A204.1 (cell line): ENCODE data around the gene L1TD1.
"Not testable (repeated sequence)": the region's sequence is repeated elsewhere in the genome, so short reads cannot be mapped to it uniquely, and the experiment has no call there.

ENCODE experiments used
- FAIRE-seq: peaks from 2 replicates; lab custom pipeline; 2012; peaks lifted over from hg19 to GRCh38; lab: Jason Lieb, UNC

L1TD1 gene

DNA sequence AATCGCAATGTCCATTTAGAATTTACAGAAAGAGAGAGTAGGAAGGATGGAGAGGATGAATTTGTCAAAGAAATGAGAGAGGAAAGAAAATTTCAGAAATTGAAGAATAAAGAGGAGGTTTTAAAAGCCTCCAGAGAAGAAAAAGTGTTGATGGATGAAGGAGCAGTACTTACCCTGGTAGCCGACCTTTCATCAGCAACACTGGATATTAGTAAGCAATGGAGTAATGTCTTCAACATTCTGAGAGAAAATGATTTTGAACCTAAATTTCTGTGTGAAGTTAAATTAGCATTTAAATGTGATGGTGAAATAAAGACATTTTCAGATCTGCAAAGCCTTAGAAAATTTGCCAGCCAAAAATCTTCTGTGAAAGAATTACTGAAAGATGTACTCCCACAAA lies 12.5 kb downstream of the L1TD1 start:
- FAIRE-seq: no peak

GRCh38 chr1:62208087-62208486 lies 13.4 kb downstream of the L1TD1 start:
- FAIRE-seq: no peak

GRCh38 chr1:62208970-62209369 lies 14.3 kb downstream of the L1TD1 start:
- FAIRE-seq: no peak

DNA sequence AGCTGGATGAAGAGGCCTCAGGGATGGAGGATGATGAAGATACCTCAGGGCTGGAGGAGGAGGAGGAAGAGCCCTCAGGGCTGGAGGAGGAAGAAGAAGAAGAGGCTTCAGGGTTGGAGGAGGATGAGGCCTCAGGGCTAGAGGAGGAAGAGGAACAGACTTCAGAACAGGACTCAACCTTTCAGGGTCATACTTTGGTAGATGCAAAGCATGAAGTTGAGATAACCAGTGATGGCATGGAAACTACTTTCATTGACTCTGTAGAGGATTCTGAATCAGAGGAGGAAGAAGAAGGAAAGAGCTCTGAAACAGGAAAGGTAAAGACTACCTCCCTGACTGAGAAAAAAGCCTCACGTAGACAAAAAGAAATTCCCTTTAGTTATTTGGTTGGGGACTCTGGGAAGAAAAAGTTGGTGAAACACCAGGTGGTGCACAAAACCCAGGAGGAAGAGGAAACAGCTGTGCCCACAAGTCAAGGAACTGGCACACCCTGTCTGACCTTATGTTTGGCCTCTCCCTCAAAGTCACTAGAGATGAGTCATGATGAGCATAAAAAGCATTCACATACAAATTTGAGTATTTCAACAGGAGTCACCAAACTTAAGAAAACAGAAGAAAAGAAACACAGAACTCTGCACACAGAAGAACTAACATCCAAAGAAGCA lies 15.4 kb downstream of the L1TD1 start:
- FAIRE-seq: no peak

- FAIRE-seq: no peak
Observed at GRCh38 chr1:62210960-62211359, 16.3 kb downstream of the L1TD1 start.

- FAIRE-seq: no peak
Observed at GRCh38 chr1:62212411-62212810, 17.8 kb downstream of the L1TD1 start.

DNA sequence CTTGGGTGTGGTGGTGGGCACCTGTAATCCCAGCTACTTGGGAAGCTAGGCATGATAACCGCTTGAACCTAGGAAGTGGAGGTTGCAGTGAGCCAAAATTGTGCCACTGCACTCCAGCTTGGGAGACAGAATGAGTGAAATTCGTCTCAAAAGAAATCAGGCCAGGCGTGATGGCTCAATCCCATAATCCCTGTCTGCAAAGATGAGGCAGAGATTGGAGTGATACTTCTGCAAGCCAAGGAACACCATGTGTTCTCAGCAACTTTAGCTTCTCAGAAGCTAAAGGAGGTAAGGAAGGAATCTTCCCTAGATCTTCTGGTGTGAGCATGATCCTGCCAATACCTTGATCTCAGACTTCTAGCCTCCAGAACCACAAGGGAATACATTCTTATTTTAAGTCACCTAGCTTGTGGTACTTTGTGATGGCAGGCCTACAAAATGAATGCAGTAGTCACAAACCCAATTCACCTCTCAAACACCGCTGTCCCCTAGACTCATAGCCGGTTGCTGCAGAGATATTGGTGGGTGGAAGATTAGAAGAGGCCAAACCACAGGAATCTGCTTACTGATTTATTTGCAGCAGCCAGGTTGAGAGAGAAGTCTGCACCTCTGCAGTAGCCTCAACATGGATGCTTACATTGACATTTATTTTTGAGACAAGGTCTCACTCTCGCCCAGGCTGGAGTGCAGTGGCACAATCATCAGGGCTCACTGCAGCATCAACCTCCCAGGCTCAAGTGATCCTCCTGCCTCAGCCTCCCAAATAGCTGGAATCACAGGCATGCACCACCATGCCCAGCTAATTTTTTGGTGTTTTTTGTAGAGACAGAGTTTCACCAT lies 18.6 kb downstream of the L1TD1 start:
- no peak for FAIRE-seq

- no peak for FAIRE-seq
Observed at GRCh38 chr1:62218604-62219003, 24.0 kb downstream of the L1TD1 start.

DNA sequence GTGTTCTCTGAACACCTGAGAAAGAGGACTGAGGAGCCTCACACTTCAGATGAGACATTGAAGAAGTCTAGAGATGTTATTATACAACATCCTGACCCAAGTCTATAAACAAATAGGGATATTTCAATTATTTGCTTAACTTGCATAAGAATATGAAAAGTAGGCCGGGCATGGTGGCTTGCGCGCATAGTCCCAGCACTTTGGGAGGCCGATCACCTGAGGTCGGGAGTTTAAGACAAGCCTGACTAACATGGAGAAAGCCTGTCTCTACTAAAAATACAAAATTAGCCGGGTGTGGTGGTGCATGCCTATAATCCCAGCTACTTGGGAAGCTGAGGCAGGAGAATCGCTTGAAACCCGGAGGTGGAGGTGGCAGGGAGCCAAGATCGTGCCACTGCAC lies 25.8 kb downstream of the L1TD1 start:
- not testable (repeated sequence) for FAIRE-seq

DNA sequence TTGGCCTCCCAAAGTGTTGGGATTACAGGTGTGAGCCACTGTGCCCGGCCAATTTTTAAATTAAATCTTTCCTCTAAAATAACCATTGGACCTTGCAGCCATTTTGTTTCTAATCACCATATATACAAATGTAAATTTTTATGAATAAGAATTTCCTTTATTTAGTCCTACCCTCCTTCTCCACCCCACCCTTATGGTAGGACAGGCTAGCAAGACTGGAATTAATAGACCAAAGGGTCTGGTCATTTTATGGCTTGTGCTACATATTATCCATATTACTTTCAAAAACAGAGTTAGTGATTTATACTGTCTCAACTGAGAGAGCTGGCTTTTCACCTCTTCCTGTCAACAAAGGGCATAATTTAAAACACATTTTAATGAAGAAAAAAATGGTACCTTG lies 26.5 kb downstream of the L1TD1 start:
- FAIRE-seq: no peak

DNA sequence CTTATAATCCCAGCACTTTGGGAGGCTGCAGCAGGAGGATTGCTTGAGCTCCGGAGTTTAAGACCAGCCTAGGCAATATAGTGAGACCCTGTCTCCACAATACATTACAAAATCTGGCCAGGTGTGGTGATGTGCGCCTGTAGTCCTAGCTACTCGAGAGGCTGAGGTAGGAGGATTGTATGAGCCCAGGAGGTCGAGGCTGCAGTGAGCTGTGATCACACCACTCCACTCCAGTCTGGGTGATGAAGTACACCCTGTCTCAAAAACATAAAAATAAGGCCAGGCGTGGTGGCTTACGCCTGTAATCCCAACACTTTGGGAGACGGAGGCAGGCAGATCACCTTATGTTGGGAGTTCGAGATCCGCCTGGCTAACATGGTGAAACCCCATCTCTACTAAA lies 27.7 kb downstream of the L1TD1 start:
- FAIRE-seq: no peak

DNA sequence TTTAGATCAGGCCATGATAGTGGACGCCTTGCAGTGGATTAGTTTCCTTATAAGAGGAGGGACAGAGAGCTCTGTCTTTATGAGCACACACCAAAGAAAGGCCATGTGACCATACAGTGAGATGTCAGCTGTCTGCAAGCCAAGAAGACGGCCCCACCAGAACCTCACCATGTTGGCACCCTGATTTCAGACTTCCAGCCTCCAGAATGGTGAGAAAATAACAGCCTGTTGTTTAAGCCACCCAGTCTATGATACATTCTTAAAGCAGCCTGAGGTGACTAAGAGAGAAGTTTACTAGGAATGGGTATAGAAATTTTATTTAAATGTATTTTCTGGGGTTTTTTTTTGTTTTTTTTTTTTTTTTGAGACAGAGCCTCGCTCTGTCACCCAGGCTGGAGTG lies 29.5 kb downstream of the L1TD1 start:
- no peak for FAIRE-seq

DNA sequence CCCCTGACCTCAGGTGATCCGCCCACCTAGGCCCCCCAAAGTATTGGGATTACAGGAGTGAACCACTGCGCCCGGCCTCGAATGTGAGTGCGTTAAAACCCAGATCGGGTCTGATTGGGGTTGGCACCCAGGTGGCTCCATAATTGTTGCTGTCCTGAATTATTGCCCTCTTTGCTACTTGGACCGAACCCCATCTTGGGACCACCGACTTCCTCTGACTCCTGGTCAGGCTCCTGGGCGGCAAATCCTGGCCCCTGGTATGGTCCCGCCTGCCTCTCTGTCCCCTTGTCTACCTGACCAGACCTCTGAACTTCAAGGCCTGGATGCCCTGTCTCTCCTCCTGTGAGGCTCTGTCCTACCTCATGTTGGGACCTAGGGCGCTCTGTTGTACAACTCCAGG lies 32.8 kb downstream of the L1TD1 start:
- FAIRE-seq: no peak

DNA sequence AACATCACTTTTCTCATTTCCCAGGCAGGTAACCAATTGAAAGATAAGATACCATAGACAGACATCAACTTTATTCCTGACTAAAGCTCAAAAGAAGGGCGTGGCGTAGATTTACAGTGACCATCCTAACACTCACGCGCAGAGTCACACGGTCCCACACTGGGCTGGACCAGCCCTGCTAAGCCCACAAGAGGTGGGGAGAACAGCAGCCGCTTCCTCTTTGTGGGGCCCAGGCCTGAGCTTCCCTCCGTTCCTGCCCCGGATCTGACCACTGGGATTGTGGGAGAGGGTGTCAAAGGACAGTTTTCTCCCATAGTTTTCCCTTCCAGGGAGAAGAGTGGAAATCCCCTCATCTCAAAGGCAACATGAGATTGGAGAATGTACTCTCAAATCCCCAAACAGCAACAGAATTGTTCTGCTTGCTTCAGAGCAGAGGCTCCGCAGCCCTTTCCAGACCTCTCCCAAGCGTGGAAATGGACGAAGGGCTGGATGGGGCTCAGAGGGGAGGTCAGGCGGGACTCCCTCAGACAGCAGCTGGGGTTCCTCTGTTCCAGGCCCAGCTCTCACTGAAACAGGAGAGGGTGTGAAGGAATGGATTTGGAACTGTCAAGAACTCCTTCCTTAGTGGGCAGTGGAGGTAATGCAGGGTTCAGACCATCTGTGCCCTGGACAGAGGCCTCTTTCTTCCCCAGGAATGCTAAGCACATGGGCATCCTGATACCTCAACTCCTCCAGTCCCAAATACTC lies 33.7 kb downstream of the L1TD1 start:
- no peak for FAIRE-seq

DNA sequence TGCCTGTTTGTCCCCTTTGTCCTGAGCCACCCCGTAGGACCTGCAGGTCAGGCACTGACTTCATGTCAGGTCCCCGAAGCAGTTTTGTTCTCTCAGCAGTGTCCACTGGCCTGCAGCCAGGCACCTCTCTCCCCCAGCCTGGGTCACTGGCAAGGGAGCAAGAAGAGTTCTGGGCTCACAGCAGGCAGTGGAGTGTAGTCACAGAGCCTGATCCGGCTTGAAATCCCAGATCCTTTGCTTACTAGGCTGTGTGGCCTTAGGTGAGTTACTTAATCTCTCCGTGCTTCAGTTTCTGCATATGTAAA lies 34.2 kb downstream of the L1TD1 start:
- no peak for FAIRE-seq

GRCh38 chr1:62229468-62229867 lies 34.8 kb downstream of the L1TD1 start:
- no peak for FAIRE-seq

GRCh38 chr1:62229932-62230331 lies 35.3 kb downstream of the L1TD1 start:
- no peak for FAIRE-seq

- FAIRE-seq: no peak
Observed at GRCh38 chr1:62230718-62231117, 36.1 kb downstream of the L1TD1 start.

DNA sequence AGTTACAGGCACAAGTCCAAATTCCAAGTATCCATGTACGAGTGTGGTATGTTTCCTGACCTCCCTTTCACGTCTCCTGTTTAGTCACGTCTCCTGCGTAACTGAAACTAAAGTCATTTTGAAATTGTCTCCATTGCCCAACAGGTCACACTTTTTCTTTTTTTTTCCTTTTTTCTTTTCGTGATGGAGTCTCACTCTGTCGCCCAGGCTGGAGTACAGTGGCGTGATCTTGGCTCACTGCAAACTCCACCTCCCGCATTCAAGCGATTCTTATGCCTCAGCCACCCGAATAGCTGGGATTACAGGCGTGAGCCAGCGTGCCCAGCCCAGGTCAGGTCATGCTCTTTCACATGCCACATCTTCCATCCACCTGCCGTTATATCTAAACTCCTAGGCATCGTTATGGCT lies 38.2 kb downstream of the L1TD1 start:
- no peak for FAIRE-seq

- FAIRE-seq: no peak
Observed at GRCh38 chr1:62233926-62234450, 39.3 kb downstream of the L1TD1 start.

GRCh38 chr1:62234688-62235087 lies 40.0 kb downstream of the L1TD1 start:
- FAIRE-seq: no peak

GRCh38 chr1:62235576-62235975 lies 40.9 kb downstream of the L1TD1 start:
- FAIRE-seq: no peak

DNA sequence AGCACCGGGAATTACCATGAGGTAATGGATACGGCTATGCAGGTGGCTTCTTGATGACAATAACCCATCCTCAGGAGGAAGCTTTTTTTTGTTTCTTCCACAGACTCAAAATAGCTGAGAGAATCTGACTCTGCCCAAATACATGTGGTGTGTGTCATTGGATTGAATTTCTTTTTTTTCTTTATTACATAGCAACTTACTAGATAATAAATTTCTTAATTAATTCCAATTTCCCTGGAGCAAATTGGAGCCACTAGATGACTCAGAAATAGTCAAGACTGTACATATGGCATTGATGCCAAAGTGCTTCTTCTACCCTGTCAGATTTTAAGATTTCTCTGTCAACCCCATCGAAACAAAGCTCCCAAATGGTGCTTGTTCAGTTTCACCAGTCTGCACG lies 42.7 kb downstream of the L1TD1 start:
- FAIRE-seq: no peak
